ENCODE measurements around the gene CMPK2. TPM values are rescaled to one million over a fixed set of nuclear protein-coding genes. Genes with fewer than 3 reads are reported as not detected.
"Not testable (repeated sequence)": the region's sequence is repeated elsewhere in the genome, so short reads cannot be mapped to it uniquely, and the experiment has no call there.

Gene CMPK2
- total and polyA plus RNA-seq, 7 experiments from 2014 or later: 4.0 to 63.0 (median 6.6) TPM

DNA sequence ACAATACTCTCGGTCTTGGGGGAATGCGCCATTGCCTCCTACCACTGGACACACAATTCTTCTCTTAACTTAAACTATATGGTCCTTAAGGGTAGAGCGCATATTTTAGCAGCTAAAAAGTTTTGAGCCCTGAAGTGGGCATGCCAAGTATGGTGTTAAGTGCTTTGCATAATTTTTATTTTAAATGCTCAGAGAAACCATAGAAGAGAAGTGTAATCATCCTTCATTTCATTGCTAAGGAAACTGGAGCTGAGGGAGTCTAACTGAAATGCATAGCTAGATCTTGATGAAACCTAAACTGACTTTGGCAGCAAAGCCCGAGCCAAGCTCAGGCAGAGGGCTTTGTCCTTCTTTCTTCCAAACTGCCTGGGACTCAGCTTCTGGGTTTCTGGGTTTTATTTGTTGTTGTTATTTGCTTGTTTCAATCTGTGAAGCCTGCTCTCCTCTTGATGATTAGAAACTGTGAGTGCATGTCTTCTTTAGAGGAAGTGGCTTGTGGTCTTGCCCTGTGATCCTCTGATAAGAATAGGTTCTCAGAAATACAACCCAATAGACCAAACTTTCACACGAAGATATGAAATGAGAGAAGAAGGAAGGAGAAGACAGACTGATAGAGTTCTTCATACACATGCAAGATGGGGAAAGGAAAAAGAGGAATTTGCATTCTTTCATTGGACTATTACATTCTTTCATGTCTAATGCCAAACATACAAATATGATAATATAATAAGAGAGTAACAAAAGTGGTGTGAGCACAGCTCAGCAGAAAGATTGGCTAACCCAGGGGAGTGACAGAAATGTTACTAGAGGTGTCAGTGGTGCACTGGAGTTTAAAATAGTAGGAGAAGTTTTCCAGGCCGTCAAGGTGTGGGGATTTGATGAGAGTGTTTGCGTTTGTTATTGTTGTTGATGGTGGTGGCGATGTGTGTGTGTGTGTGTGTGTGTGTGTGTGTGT is 44.0 kb upstream of the CMPK2 start:
- Histone ChIP-seq H3K27me3 (ENCODE audit: control insufficient read depth in 2 of 2, insufficient read depth in 2 of 2, low read length in 2 of 2) (no peaks in the 10 kb centered on the region), H3K4me1 (ENCODE audit: control insufficient read depth in 2 of 2, insufficient read depth in 2 of 2, low read length in 2 of 2) (peaks cover 58 to 94% of the 10 kb centered on the region in 2 donors), H3K36me3 (ENCODE audit: control insufficient read depth in 2 of 3, insufficient read depth in 3 of 3, low read length in 3 of 3) (no peaks in the 10 kb centered on the region), H3K9me3 (ENCODE audit: control insufficient read depth in 2 of 3, low read length in 3 of 3) (no peaks in the 10 kb centered on the region), H3K4me3 (ENCODE audit: low read length) (peak overlapping the region; percentile 17), H3K27ac (ENCODE audit: low read depth, low read length) (peak overlapping the region; percentile 85)
- ATAC-seq (peak; percentile 84), DNase-seq (peak in 7 of 9 donors; percentile 70 to 84 (median 80))
- ChIA-PET CTCF (interaction anchor here (0.7 to 2.8 kb wide), 6 partner anchors 11 to 104 kb away, joined by 3 to 19 read pairs (median 4); no protein-coding TSS in a partner anchor), POLR2A (interaction anchor here (0.7 to 9.1 kb wide), 12 partner anchors 10 to 1773 kb away, joined by 3 to 81 read pairs (median 6); partner anchors contain the start of genes CMPK2, ID2, RNF144A and RSAD2)
- peaks cover 0 to 8% (median 0%) of the 10 kb centered on the region in 11 donors for H3K9me3 Mint-ChIP-seq
- peak overlapping the region; percentile 68 to 85 (median 80) for H3K4me3 Mint-ChIP-seq
- peak overlapping the region; percentile 85 to 99 (median 92) for H3K27ac Mint-ChIP-seq
- intact Hi-C loops (cut with micrococcal nuclease): loop anchor here (1.0 to 10.0 kb wide), 7 partner anchors 8 to 1773 kb away; partner anchors contain the start of genes ID2 (in 2 of the 2), RNF144A (in 2 of the 2), RSAD2 (in 2 of the 2) and CMPK2 (in 1 of the 2)
- peaks cover 0 to 12% (median 0%) of the 10 kb centered on the region in 5 donors for H3K27me3 Mint-ChIP-seq
- H3K36me3 Mint-ChIP-seq: peaks cover 0 to 78% (median 0%) of the 10 kb centered on the region in 5 donors
- peaks cover 61 to 97% (median 93%) of the 10 kb centered on the region in 7 donors for H3K4me1 Mint-ChIP-seq

DNA sequence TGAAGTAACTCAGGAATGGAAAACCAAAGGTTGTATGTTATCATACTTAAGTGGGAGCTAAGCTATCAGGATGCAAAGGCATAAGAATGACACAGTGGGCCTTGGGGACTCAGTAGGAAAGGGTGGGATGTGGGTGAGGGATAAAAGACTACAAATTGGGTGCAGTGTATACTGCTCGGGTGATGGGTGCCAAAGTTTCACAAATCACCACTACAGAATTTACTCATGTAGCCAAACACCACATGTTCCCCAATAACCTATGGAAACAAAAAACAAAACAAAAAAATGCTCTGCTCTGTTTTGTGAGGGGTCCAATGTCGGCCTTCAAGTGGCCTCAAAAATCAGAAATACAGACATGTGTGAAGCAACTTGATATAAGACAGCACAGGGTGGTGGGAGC is 42.6 kb upstream of the CMPK2 start:
- CTCF ChIA-PET: interaction anchor here (1.0 to 3.9 kb wide), 3 partner anchors 8 to 38 kb away, joined by 3 to 23 read pairs (median 4); partner anchors contain the start of gene RNF144A
- no peak overlapping the region for H3K4me3 ChIP-seq (ENCODE audit: low read length)
- Mint-ChIP-seq H3K36me3 (peaks cover 3 to 83% (median 7%) of the 10 kb centered on the region in 5 donors), H3K27me3 (peaks cover 0 to 12% (median 0%) of the 10 kb centered on the region in 5 donors), H3K9me3 (peaks cover 0 to 14% (median 3%) of the 10 kb centered on the region in 11 donors), H3K4me3 (peak overlapping the region; percentile 9 to 83 (median 74)), H3K27ac (peak overlapping the region; percentile 85 to 99 (median 92)), H3K4me1 (peaks cover 55 to 89% (median 83%) of the 10 kb centered on the region in 7 donors)
- intact Hi-C loops (cut with micrococcal nuclease): loop anchor here (2.0 kb wide), 2 partner anchors 41 to 43 kb away; partner anchors contain the start of gene CMPK2 (in 1 of the 2)
- no peaks in the 10 kb centered on the region for H3K27me3 ChIP-seq (ENCODE audit: control insufficient read depth in 2 of 2, insufficient read depth in 2 of 2, low read length in 2 of 2)
- H3K9me3 ChIP-seq (ENCODE audit: control insufficient read depth in 2 of 3, low read length in 3 of 3): no peaks in the 10 kb centered on the region
- ATAC-seq: no peak
- H3K36me3 ChIP-seq (ENCODE audit: control insufficient read depth in 2 of 3, insufficient read depth in 3 of 3, low read length in 3 of 3): no peaks in the 10 kb centered on the region
- DNase-seq: no peak
- H3K27ac ChIP-seq (ENCODE audit: low read depth, low read length): peak overlapping the region; percentile 85
- H3K4me1 ChIP-seq (ENCODE audit: control insufficient read depth in 2 of 2, insufficient read depth in 2 of 2, low read length in 2 of 2): peaks cover 52 to 84% of the 10 kb centered on the region in 2 donors
- POLR2A ChIA-PET: interaction anchor here (0.8 to 7.9 kb wide), 6 partner anchors 11 to 1774 kb away, joined by 3 to 81 read pairs (median 4); partner anchors contain the start of genes ID2, RNF144A and RSAD2

DNA sequence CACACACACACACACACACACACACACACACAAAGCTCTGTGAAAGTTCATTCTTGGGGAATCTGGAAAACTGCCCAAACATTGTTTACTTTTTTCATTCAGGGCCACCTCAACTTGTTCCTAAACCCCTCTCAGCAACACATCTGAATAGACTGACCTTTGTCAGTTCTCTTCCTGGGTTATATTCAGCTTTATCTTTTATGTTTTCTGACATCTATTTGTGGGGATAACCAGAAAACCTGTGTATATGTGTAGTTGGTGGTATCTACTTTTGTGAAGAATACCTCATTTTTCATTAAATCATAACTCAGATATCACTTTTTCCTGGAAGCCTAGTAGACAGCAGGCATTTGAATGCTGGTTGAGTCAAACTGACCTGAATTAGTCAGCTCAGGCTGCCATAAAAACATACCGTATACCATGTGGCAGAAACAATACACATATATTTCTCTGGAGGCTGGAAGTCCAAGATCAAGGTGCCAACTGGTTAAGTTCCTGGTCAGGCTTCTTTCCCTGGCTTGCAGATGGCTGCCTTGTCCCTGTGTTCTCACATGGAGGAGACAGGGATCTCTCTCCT is 40.5 kb upstream of the CMPK2 start:
- intact Hi-C loops (cut with micrococcal nuclease): no loop called here
- DNase-seq: no peak
- H3K36me3 Mint-ChIP-seq: peaks cover 12 to 89% (median 27%) of the 10 kb centered on the region in 5 donors
- peaks cover 46 to 80% (median 62%) of the 10 kb centered on the region in 7 donors for H3K4me1 Mint-ChIP-seq
- no peak overlapping the region for H3K27ac ChIP-seq (ENCODE audit: low read depth, low read length)
- H3K9me3 Mint-ChIP-seq: peaks cover 2 to 33% (median 22%) of the 10 kb centered on the region in 11 donors
- peaks cover 32 to 63% of the 10 kb centered on the region in 2 donors for H3K4me1 ChIP-seq (ENCODE audit: control insufficient read depth in 2 of 2, insufficient read depth in 2 of 2, low read length in 2 of 2)
- ATAC-seq: no peak
- H3K36me3 ChIP-seq (ENCODE audit: control insufficient read depth in 2 of 3, insufficient read depth in 3 of 3, low read length in 3 of 3): no peaks in the 10 kb centered on the region
- peak overlapping the region in 7 of 10 donors; percentile 5 to 83 (median 14) for H3K4me3 Mint-ChIP-seq
- H3K4me3 ChIP-seq (ENCODE audit: low read length): no peak overlapping the region
- H3K27me3 ChIP-seq (ENCODE audit: control insufficient read depth in 2 of 2, insufficient read depth in 2 of 2, low read length in 2 of 2): no peaks in the 10 kb centered on the region
- CTCF ChIA-PET: interaction anchor here (1.0 to 3.9 kb wide), 5 partner anchors 9 to 139 kb away, joined by 3 to 23 read pairs (median 7); partner anchors contain the start of gene RNF144A
- POLR2A ChIA-PET: interaction anchor here (0.6 to 7.9 kb wide), 5 partner anchors 9 to 1830 kb away, joined by 3 to 81 read pairs (median 8); partner anchors contain the start of genes RNF144A and RSAD2
- no peaks in the 10 kb centered on the region for H3K9me3 ChIP-seq (ENCODE audit: control insufficient read depth in 2 of 3, low read length in 3 of 3)
- peak overlapping the region in 6 of 9 donors; percentile 1 to 99 (median 70) for H3K27ac Mint-ChIP-seq
- peaks cover 0 to 4% (median 0%) of the 10 kb centered on the region in 5 donors for H3K27me3 Mint-ChIP-seq

DNA sequence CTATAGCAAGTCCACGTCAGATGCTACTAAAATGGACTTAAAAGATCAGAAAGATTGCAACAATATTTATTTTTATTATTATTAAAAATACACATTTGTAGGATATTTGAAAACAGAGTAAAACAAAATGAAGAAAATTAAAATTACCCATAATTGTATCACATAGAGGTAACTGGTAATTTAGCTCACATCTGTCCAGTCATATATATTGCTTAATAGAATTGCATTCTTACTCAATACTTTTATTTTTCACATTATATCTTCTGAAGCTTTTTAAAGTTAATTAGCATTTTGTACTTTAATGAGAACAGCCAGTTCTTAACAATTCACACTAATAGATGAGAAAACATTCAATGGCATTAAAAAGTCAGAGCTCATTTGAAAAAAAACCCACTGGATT is 40.0 kb upstream of the CMPK2 start:
- Mint-ChIP-seq H3K27me3 (peaks cover 0 to 2% (median 0%) of the 10 kb centered on the region in 5 donors), H3K4me1 (peaks cover 42 to 74% (median 57%) of the 10 kb centered on the region in 7 donors), H3K36me3 (peaks cover 12 to 89% (median 27%) of the 10 kb centered on the region in 5 donors), H3K27ac (peak overlapping the region in 2 of 9 donors; percentile 15 to 99), H3K9me3 (peaks cover 2 to 39% (median 23%) of the 10 kb centered on the region in 11 donors), H3K4me3 (peak overlapping the region in 3 of 10 donors; percentile 52 to 80 (median 56))
- Histone ChIP-seq H3K9me3 (ENCODE audit: control insufficient read depth in 2 of 3, low read length in 3 of 3) (no peaks in the 10 kb centered on the region), H3K4me1 (ENCODE audit: control insufficient read depth in 2 of 2, insufficient read depth in 2 of 2, low read length in 2 of 2) (peaks cover 26 to 57% of the 10 kb centered on the region in 2 donors), H3K4me3 (ENCODE audit: low read length) (no peak overlapping the region), H3K36me3 (ENCODE audit: control insufficient read depth in 2 of 3, insufficient read depth in 3 of 3, low read length in 3 of 3) (no peaks in the 10 kb centered on the region), H3K27ac (ENCODE audit: low read depth, low read length) (no peak overlapping the region), H3K27me3 (ENCODE audit: control insufficient read depth in 2 of 2, insufficient read depth in 2 of 2, low read length in 2 of 2) (no peaks in the 10 kb centered on the region)
- DNase-seq (no peak), ATAC-seq (no peak)
- intact Hi-C loops (cut with micrococcal nuclease): no loop called here
- ChIA-PET POLR2A (interaction anchor here (0.7 to 7.9 kb wide), 6 partner anchors 8 to 1831 kb away, joined by 3 to 81 read pairs (median 8); partner anchors contain the start of genes RNF144A and RSAD2), CTCF (interaction anchor here (0.8 to 3.9 kb wide), 4 partner anchors 8 to 13 kb away, joined by 4 to 23 read pairs (median 6); partner anchors contain the start of gene RNF144A)

DNA sequence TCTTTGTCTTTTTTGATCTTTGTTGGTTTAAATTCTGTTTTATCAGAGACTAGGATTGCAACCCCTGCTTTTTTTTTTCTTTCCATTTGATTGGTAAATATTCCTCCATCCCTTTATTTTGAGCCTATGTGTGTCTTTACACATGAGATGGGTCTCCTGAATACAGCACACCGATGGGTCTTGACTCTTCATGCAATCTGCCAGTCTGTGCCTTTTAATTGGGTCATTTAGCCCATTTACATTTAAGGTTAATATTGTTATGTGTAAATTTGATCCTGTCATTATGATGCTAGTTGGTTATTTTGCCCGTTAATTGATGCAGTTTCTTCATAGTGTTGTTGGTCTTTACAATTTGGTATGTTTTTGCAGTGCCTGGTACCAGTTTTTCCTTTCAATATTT is 36.9 kb upstream of the CMPK2 start:
- H3K27me3 ChIP-seq (ENCODE audit: control insufficient read depth in 2 of 2, insufficient read depth in 2 of 2, low read length in 2 of 2); H3K9me3 ChIP-seq (ENCODE audit: control insufficient read depth in 2 of 3, low read length in 3 of 3); H3K4me3 Mint-ChIP-seq; H3K4me3 ChIP-seq (ENCODE audit: low read length); H3K27ac ChIP-seq (ENCODE audit: low read depth, low read length); H3K36me3 ChIP-seq (ENCODE audit: control insufficient read depth in 2 of 3, insufficient read depth in 3 of 3, low read length in 3 of 3); H3K27me3 Mint-ChIP-seq; DNase-seq; intact Hi-C loops (cut with micrococcal nuclease); ATAC-seq: not testable (repeated sequence)
- Mint-ChIP-seq H3K36me3 (peaks cover 12 to 82% (median 29%) of the 10 kb centered on the region in 5 donors), H3K4me1 (peaks cover 17 to 52% (median 35%) of the 10 kb centered on the region in 7 donors), H3K27ac (peak overlapping the region in 1 of 9 donors; percentile 41), H3K9me3 (peaks cover 2 to 41% (median 26%) of the 10 kb centered on the region in 11 donors)
- CTCF ChIA-PET: interaction anchor here (0.6 to 0.8 kb wide), 3 partner anchors 16 to 142 kb away, joined by 3 to 6 read pairs (median 3); no protein-coding TSS in a partner anchor
- H3K4me1 ChIP-seq (ENCODE audit: control insufficient read depth in 2 of 2, insufficient read depth in 2 of 2, low read length in 2 of 2): peaks cover 0 to 29% of the 10 kb centered on the region in 2 donors
- POLR2A ChIA-PET: interaction anchor here (0.6 to 1.7 kb wide), 3 partner anchors 8 to 11 kb away, joined by 3 to 6 read pairs (median 3); no protein-coding TSS in a partner anchor

All from naive thymus-derived CD4-positive, alpha-beta T cell (primary cell).